Medulla oblongata (tissue), 1 donor: ENCODE results near the gene PSME1.

Experiments
- DNase-seq: peaks from one replicate; pipeline ENCODE4 v3.0.0-alpha.2; 2015; ENCODE audit errors: extremely low spot score

PSME1 gene

DNA sequence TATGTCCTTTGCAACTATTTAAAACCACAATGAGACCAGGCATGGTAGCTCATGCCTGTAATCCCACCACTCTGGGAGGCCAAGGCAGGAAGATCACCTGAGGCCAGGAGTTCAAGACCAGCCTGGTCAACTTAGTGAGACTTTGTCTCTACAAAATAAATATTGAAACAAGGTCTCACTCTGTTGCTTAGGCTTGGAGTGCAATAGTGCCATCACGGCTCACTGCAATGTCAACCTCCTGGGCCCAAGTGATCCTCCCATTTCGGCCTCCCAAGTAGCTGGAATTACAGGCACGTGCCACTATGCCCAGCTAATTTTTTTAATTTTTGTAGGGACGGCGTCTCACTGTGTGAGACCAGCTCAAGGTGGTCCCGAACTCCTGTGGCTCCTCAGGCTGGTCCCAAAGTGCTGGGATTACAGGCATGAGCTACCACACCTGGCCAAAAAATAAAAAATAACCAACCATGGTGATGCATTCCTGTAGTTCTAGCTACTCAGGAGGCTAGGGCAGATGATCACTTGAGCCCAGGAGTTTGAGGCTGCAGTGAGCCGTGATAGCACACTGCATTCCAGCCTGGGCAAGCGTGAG, 6.5 kb upstream of the PSME1 start:
- no peak for DNase-seq

DNA sequence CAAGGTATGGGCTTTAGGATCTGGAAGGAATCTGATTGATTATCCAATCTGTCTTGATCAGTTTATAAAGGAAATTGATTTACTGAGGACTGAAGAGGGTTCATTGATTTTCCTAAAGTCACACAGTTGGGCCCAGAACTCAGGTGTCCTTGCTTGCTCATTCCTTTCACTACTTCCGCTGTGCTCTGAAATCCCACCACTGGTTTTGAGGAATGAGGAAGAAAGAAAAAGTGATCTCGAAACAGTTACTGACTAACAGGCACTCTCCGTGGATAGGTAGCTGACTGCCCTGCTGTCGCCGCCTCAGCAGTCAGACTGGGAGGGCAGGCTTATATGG, 5.6 kb upstream of the PSME1 start, which contains the start of gene FITM1:
TSS of gene FITM1 (plus strand) at position 280 of the 337 bp plus-strand sequence. CDS start 905 bp downstream, outside the sequence.
- no peak for DNase-seq

DNA sequence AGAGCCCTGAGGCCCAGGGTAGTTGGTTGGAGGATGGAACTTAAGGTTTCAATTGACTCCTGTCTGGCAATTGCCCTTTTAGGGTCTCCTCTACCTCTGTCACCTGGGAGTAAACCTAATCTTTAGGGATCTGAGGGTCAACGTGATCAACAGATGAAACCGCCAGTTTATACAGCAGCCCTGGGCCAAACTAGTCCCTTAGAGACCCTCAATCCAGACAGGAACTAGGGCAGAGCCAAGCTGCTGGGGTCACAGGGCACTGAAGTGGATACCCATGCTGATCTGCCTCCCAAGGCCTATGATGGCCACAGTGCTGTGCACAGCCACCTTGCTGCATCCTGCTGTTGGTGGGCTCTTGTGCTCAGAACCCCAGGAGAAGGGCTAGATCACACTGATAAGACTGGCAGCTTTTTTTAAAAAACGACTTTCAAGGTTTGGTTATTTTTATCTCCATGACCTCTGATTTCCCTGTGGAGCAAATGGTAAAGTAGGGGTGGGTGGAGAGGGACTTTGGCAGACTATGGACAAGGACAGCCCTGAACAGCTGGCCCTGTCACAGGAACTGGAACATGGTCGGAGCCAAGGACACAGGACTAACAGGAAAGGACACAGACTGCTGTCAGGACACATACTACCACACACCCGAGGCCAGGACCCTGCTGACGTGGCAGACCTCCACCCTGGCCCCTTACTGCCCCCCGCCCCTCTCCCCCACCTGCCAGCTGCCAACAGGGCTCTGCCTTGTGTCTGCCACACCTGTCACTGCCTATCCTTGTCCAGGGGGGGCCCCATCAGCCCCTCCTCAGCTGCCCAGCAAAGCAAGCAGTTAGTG, 5.1 kb upstream of the PSME1 start:
- DNase-seq: no peak

DNA sequence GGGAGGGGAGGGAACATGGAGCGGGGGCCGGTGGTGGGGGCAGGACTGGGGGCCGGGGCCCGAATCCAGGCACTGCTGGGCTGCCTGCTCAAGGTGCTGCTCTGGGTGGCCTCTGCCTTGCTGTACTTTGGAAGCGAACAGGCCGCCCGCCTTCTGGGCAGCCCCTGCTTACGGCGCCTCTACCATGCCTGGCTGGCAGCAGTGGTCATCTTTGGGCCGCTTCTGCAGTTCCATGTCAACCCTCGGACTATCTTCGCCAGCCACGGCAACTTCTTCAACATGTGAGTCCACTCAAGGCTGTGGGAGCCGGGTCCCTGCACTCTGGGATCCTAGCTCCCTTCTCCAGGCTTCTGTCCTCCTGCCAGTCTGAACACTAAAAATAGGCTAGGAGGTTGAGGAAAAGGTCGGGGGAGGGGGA, 4.4 kb upstream of the PSME1 start:
- DNase-seq: no peak

DNA sequence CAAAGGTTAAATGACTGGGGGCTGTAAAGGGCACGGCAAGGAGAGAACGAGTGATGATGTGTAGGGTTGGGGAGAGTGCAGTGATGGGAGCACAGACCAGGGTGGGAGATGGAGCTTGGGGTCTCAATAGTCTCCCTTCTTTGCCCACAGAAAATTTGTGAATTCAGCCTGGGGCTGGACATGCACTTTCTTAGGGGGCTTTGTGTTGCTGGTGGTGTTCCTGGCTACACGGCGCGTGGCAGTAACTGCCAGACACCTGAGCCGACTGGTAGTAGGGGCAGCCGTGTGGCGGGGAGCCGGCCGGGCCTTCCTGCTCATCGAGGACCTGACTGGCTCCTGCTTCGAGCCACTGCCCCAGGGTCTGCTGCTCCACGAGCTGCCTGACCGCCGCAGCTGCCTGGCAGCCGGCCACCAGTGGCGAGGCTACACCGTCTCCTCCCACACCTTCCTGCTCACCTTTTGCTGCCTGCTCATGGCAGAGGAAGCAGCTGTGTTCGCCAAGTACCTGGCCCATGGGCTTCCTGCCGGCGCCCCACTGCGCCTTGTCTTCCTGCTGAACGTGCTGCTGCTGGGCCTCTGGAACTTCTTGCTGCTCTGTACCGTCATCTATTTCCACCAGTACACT, 3.8 kb upstream of the PSME1 start:
- DNase-seq: no peak

DNA sequence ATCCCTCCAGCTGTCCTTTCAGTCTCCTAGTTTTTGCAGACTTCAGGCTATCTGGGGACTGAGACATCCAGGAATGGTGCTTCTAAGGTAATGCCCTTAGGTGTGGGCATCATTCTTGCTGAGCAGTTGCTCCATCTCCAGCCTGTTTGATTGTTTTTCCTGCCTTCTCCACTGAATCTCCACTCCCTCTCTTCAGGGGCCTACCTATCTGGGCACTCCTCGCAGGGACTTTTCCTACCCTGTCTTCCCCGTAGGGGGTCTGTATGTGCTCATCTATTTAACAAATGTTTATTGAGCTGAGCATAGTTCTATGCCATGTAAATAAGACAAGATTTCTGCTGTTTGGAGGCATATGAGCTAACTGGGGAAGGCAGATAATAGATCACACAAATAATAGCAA, 3.0 kb upstream of the PSME1 start:
- DNase-seq: no peak

DNA sequence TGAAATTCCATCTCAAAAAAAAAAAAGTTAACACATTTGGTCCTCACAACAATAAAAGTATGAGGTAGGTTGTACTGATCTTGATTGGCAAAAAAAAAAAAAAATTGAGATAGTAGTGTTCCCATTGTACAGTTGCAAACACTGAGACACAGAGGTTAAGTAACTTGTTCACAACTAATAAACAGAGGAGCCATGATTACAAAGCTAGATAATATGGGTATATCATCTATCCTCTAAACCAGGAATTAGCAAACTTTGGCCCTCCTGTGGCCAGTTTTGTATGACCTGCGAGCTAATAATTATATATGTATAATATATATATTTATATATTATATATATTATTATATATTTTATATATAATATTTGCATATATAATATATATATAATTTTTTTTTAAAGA, 2.3 kb upstream of the PSME1 start:
- no peak for DNase-seq

DNA sequence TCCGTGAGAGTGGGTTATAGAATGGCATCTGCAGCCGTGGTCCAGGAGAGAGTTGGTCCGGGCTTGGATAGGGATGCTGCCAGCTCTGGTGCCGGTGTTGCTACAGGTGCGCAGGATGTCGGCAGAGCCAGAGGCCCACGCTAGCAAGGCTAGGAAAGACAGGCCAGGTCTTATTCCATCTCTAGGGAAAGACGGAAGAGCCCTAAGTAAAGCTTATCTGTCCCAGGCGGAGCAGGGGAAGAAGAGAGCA, 485 bp upstream of the PSME1 start:
- DNase-seq: no peak

DNA sequence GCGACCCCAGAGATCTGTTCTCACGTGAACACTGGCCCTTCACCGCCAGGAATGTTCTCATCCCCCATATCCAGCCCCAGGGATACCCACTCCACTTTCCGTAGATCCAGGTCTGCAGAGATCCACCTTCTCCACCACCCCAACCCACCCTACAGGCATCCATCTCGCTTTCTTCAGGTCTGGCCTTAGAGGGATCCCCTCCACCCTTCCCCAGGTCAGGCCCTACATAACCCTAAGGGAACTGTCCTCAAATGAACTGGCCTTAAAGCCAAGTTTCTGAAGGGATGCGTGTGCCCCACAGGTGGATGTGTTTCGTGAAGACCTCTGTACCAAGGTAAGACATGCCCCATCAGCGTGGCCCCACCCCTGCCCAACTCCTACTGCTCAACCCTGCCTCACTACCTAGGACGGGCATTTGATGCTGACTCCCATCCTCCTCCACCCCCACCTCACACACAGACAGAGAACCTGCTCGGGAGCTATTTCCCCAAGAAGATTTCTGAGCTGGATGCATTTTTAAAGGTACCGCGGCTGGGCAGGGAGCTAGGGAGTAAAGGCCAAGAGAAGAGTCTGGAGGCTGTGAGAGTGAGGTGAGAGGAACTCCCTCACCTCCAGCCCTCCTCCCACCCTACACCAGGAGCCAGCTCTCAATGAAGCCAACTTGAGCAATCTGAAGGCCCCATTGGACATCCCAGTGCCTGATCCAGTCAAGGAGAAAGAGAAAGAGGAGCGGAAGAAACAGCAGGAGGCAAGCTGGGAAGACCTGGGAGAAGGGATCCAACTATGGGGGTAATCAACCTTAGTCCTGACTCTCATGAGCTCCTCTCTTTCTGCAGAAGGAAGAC, 912 bp downstream of the PSME1 start:
- no peak for DNase-seq

DNA sequence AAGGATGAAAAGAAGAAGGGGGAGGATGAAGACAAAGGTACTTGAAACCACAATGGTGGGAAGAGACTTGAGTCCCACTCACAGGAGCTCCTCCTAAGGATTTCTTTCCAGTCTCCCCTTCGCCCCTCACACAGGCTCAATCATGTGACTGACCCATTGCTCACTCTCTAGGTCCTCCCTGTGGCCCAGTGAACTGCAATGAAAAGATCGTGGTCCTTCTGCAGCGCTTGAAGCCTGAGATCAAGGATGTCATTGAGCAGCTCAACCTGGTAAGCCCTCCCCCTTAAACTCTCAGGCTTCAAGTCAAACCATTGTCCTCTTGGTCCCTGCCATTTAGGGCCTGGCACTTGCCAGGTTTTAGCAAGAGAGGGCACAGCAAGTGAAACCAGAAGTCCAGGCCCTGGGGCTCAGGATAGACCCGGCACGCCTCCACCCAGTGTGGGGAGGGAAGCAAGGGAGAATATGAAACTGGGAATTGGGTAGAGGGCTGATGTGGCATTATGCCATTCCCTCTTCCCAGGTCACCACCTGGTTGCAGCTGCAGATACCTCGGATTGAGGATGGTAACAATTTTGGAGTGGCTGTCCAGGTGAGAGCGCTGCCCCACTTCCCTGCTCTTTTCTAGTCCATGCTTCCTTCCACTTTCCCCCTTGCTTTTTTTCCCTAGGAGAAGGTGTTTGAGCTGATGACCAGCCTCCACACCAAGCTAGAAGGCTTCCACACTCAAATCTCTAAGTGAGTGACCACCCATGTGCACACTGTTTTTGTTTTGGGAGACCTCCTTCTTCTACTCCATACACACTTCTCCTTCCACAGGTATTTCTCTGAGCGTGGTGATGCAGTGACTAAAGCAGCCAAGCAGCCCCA, 1.8 kb downstream of the PSME1 start:
- DNase-seq: no peak

DNA sequence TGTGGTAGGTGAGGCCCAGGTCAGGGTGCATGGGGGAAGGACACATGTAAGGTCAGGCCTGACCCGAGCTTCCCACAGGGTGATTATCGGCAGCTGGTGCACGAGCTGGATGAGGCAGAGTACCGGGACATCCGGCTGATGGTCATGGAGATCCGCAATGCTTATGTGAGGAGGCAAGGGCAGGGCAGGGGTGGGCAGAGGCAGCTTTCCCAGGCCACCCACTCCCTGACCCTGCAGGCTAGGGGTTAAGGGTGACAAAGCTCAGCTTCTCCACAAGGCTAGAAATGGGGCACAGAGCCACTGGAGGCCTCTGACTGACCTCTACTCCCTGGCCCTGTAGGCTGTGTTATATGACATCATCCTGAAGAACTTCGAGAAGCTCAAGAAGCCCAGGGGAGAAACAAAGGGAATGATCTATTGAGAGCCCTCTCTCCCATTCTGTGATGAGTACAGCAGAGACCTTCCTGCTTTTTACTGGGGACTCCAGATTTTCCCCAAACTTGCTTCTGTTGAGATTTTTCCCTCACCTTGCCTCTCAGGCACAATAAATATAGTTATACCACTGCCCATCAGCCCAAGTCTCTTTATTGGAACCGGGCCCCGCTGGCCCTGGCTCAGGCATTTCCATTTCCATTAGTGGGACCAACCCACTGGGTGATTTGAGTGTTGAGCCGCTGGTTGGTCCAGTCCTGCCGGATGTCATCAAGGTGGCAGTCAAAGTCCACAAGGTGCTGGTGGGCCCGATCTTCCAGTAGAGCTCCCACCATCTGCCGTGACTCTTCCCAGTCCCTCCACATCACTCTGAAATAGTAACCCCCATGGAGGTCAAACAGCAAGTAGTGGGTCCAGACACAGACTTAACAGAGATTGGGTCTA, 2.6 kb downstream of the PSME1 start:
- DNase-seq: no peak

DNA sequence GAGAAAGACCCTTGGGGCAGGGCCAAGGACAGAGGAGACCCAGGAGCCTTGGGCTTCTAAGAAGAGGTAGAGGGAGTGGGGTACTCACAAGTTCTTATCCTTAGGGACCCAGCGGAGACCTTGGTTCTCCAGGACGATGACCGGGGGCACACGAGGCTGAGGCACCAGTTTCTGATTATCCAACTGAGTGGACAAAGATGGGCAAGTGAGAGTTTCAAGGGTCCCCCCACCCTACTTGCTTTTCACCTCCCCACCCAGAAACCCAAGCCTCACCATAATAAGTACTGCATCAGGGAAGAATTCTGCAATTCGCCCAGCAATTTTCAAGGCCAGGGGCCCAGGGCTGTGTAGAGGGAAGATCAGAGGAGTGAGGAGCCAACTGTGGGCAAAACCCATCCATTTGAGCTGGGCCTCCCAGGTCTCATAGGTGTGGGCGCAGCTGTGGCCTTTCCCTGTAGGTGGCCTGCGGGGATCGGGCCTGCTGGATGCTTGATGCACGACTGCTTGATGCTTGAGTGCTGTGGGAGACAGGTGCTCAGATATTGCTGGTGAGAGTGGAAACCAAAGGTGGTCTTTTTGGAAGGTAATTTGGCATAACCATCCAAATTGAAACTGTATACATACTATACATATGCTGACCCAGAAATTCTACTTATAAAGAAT, 3.4 kb downstream of the PSME1 start:
- DNase-seq: no peak

DNA sequence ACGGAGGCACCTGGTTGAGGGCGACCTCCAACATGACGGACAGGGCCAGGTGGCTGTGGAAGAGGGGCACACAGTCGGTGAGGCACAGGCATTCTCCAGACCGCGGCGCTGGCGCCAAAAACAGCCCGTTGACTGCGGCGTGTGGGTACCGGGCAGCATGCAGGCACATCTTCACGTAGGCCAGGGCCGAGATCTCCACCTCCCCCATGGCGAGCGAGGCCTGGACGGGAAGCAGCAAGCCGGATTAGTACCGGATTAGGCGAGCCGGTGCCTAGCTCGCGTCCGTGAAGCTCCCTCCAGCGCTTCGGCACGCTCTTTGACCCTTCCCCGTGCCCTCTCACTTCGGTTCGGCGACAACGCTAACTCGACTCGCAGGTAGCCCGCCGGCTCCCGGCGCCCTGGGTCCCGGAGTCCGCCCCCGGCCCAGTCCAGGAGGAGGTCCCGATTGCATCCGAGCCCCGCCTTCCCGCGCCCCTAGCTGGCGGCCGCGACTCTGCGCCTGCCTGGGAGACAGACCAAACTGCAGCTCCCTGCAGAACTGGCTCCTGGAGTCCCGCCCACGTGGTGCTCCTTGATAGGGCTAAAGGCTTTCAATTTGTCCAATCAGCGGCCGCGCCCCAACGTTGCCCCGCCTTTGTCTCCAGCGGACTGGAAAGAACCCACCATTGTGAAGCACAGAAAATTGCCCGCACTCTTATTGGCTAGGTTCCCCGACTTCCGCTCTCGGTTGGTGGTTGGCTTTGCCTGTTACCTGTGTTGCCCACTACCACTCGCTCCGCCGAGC, 5.3 kb downstream of the PSME1 start, which contains the start of gene EMC9:
TSS of gene EMC9 (minus strand) at position 495 of the 784 bp plus-strand sequence. CDS start at position 208, 287 bp downstream.
- peak; percentile 100 for DNase-seq

DNA sequence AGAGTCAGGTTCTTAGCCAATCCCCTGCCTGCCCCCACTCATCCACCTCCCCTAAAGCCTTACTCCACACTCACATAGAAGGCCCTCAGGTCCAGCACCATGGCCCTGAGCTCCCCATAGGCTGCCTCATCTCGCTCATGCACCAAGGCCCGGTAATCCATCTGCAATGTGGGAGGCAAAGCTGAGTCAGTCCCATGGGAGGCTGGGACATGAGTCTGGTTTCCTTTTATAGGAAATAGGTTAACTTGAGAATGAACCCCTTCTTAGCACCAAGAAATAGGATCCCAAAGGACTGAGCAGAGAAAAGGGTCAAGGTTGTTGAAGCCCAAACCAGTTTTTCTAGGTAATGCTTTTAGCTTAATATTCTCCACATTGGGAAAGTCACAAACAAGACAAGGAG, 7.5 kb downstream of the PSME1 start:
- DNase-seq: no peak

DNA sequence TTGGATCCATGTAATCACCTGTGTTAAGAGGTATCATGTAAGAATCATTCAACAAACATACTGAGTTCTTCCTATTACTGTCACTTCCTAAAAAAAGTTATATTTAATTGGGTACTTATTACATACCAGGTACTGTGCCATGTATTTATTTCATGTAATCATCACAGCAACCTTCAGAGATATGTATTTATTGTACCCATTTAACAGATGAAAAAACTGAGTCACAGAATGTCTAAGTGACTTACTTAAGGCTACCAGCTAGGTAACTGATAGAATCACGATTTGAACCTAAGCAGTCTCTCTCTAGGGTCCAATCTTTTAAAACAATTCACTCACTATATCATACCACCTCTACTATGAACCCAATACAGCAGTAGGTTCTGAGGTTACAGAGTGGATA, 8.5 kb downstream of the PSME1 start:
- DNase-seq: no peak

DNA sequence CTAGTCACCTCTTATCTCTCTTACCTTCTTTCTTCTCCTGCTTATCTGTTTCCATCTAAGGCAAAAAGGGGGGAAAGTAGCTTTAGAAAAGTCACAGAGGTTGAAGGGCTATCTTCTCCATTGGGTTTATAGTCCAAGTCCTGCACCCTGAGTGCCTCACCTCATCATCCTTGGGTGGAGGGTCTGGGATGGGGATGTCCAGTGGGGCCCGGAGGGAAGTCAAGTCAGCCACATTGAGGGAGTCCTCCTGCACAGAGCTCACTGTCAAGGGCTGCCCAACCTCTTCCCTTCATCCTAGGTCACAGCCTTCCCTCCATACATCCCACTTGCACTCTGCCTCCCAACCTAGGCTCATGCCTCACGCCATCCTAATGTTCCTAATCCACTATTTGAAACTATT, 9.2 kb downstream of the PSME1 start:
- no peak for DNase-seq

DNA sequence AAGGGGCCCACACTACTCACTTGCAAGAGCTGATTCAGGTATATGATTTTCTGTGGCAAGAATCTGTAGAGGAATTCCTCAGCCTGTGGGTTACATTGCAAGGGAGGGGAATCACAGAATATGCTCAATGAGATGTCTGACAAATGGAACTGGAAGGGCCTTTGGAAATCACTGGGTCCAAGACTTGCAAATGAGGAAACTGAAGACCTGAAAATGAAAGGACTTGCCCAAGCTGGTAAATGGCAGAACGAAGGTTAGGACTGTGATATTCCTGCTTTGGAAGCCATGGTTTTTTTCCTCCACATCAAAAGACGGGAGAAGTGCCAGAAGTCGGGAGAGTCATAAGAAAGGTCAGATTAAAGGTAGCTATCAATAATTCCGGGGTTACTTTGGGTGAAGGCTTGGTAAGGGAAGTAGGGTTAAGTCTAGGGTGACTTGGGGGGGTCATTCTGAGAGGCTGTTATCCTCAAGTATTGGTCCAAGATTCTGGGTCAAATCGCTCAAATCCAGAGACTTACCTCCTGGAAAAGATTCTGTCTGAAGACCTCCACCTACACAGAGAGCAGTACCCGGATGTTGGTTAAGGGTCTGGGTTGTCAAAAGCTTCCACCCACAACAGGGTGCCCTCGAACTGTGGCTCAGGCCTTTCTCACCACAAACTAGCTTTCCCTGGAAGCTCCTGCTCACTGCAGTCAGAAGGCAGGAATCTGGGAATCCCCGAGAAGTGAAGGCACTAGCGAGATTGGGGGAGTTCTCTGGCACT, 9.9 kb downstream of the PSME1 start:
- no peak for DNase-seq

DNA sequence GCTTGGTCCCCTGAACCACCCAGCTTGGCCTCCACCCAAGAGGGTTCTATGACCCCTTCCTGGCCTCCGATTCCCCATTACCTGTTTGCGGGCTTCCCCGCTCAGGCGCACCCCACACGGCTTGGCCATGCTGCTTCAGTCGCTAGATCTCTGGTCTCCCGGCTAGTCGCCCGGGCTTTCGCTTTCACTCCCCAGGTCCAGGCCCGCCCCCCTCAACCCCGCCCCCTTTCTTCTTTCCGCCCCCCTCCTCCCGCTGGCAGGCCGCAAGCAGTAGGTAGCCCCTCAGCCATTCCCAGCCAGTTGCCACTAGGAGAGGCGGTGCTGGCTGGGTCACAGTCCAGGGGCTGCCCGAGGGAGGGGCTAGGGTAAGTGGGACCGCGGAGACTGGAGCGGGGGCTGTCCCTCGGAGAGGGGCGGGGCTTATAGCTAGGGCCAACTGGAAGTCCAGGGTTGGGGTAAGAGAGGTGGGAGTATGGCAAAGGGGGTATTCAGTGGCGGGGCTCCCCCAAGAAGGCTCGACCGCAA, 10.5 kb downstream of the PSME1 start, which contains the start of gene PSME2:
TSS of gene PSME2 (minus strand) at position 158 of the 525 bp plus-strand sequence. CDS start at position 129, 29 bp downstream.
- DNase-seq: peak; percentile 93
